GM12801 (cell line): ENCODE results near the gene AKAP13.

ENCODE experiments used
- TF ChIP-seq, protein P1 (sequence below): IDR thresholded peaks from one replicate; pipeline ENCODE4 v1.5.1; 2011; ENCODE audit warnings: control low read depth; ENCODE audit not compliant: insufficient read length; ENCODE audit errors: extremely low read depth

Gene AKAP13

DNA sequence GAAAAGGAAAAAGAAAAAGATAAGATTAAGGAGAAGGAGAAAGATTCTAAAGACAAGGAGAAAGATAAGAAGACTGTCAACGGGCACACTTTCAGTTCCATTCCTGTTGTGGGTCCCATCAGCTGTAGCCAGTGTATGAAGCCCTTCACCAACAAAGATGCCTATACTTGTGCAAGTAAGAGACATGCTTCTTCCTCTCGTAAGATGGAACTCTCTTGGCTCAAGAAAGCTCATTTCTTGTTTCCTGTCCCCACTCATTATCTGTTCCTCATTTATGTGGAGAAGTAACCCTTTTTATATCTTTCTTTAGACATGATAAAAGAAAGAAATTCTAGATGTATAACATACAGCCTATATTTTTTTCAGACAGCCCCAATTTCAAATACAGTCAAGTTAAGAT lies 312.9 kb downstream of the AKAP13 start:
- TF ChIP-seq, protein P1, sequence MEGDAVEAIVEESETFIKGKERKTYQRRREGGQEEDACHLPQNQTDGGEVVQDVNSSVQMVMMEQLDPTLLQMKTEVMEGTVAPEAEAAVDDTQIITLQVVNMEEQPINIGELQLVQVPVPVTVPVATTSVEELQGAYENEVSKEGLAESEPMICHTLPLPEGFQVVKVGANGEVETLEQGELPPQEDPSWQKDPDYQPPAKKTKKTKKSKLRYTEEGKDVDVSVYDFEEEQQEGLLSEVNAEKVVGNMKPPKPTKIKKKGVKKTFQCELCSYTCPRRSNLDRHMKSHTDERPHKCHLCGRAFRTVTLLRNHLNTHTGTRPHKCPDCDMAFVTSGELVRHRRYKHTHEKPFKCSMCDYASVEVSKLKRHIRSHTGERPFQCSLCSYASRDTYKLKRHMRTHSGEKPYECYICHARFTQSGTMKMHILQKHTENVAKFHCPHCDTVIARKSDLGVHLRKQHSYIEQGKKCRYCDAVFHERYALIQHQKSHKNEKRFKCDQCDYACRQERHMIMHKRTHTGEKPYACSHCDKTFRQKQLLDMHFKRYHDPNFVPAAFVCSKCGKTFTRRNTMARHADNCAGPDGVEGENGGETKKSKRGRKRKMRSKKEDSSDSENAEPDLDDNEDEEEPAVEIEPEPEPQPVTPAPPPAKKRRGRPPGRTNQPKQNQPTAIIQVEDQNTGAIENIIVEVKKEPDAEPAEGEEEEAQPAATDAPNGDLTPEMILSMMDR: no peak

DNA sequence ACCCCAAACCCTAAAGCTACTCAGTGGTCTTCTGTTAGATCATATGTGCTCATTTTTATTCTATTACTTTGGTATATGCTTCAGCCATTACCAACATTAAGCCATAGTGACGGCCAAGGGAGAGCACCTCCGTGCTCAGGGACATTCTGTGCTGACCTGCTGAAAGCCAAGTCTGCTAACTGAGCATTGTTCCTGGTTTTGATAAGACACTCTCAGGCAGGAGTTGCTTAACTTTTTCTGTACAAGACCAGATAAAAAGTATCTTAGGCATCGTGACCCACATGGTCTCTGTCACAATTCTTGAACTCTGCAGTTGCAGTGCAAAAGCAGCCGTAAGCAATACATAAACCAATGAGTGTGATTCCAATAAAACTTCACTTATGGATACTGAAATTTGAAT lies 313.7 kb downstream of the AKAP13 start:
- TF ChIP-seq, protein P1: no peak

DNA sequence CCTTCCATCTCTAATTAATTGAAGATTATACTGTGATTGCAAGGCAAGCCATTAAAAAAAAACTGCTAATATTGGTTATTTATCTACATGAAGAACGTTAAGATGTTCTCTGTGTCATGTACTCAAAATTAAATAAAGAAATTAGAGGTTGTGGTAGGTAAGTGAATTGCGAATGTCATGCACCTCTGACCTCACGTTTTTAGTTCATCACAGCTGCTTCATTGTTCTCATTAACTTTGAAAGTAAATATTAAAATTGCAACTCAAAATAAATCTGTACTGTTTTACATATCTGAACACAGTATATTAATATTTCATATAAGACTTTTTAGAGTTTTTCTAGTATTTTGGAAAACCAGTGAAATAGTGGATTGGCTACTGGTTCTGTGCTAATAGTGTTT lies 320.4 kb downstream of the AKAP13 start:
- TF ChIP-seq, protein P1: no peak

DNA sequence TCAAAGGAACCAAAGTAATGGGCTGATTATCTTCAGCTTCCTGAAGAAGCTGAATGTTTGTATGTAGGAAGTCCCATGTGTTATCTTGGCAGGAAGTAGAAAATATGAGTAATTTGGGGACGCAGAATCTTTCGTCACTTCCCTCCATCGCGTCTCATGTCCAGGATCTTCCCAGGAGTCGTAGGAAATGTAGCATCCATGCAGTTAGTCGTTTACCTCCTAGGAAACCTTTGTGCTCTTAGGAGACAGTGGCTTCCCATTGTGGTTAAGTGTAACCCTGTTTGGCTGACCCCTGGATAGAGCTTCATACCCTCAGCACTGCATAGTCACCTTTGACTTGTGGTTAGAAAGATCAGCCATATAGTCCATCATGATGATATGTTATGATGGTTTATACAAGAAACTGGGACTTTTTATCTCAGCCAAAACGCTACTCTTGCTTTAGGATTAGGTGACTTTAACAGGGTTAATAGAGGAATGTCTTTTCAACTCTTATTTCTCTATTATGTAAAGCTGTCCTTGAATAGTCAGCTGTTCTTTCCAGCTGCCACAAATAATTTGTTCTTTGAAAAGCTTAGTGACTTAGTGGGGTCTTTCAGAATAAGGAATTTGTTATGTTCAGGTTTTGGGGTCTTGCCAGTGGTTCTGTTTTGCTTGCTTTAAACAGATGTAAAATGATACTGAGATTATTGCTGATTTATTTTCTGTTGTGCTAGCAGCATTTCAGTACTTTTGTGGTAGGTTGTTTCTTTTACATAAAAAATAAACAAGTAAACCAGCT lies 322.1 kb downstream of the AKAP13 start:
- TF ChIP-seq, protein P1: no peak

DNA sequence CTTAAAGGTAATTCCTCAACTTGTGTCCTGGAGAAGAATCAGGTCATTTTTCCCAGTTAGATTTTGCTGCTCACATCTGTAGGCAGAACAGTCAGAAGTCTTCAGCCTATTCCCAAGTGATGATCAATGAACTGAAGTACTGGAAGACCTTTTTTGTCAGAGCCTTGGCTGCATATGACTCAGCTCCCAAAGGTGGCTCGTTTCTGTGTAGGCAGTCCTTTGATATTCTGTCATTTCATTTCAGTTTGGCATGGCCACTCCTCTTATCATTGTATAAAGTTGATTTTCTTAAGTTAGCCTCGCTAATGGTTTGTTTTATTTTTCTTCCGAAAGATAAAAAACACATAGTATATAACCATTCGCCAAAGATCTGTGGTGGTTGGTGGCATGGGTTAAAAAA lies 323.7 kb downstream of the AKAP13 start:
- TF ChIP-seq, protein P1: no peak

DNA sequence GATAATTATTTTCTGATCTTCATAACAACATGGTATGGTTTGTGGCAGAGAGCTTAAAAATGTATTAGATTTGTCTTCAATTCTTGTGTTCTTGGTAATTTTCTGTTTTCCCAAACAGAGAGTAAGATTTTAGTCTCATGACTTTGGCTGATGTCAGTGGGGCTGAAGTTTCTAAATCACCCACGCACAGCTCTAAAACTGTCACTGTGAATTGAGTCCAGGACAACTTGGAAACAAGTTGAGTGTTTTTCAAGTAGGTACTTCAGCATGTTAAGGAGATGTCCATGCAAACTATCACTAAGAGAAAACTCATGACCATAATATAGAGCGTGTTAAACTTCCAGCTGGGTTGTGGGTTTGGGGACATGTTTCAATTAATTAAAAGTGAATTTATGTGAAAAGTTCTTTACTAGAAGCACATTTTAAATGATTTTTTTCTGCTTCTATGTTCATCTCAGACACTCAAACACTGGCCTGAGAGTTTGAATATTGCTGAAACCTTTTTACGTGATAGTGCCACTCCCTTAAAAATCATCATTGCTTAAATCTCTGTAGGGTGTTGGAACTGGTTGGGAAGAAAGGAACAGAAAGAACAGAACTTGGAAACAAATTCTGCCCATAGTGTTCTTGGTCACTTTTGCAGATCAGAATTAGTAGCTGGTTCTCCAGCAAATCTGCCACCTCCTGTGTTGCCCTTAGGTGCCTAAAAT lies 324.5 kb downstream of the AKAP13 start:
- TF ChIP-seq, protein P1: no peak

DNA sequence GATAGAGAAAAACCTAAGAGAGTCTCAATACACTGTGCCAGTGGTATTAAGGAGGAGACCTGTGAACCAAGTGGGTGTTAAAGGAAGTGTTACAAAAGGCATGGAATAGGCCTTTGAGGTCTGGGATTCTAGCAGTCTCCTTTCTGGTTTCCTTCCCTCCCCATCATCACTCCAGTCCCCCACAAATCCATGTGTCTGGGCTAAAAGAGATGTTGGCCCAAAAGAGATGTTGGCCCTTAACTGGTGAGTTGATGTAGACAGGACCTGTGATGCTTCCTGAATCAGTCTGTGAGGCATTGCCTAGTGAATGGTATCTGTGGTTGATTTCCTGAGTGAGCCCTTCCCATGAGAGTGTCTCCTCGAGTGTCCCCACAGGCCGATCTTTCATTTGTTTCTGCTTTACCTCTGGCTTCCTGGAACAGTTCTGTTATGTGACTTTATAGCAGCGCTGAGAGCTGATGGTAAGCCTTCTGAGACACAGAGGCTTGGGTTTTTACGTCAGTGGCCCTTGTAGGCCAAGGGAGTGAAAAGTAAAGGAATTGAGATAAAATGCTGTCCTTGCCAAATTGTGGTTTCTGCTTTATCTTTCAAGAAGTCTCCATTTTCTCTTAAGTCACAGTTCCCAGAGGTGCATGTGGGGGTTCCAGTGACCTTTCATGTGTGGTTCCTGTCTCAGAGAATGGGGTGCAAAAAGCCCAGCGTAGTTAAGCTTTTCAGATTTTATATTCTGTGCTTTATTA lies 326.5 kb downstream of the AKAP13 start:
- TF ChIP-seq, protein P1: no peak
